Astrocyte (in vitro differentiated cells and primary cell): ENCODE data around the gene ISCA1. TPM values are rescaled to one million over a fixed set of nuclear protein-coding genes. Genes with fewer than 3 reads are reported as not detected.

ENCODE experiments used
- DNase-seq: peaks from one replicate; pipeline ENCODE4 v3.0.0-alpha.2; 2010; ENCODE audit warnings: low read depth
- FAIRE-seq: peaks from 2 replicates; lab custom pipeline; 2011; peaks lifted over from hg19 to GRCh38; lab: Jason Lieb, UNC
- H2AFZ ChIP-seq: 2 replicates; pipeline ENCODE4 v1.6.0; 2012; ENCODE audit warnings: low read depth, low read length, inconsistent platforms
- H3K27ac ChIP-seq: 2 replicates; pipeline ENCODE4 v1.5.1; 2011; ENCODE audit warnings: low read depth, low read length, inconsistent platforms
- H3K27me3 ChIP-seq: 2 replicates; pipeline ENCODE4 v1.6.0; 2011; ENCODE audit warnings: low read length, inconsistent platforms; ENCODE audit not compliant: insufficient read depth
- H3K36me3 ChIP-seq: 2 replicates; pipeline ENCODE4 v1.5.1; 2011; ENCODE audit warnings: low read length, inconsistent platforms; ENCODE audit not compliant: insufficient read depth
- H3K4me1 ChIP-seq: 2 replicates; pipeline ENCODE4 v1.5.1; 2011; ENCODE audit warnings: low read length, inconsistent platforms; ENCODE audit not compliant: insufficient read depth
- H3K4me2 ChIP-seq: 2 replicates; pipeline ENCODE4 v1.6.0; 2012; ENCODE audit warnings: low read length, inconsistent platforms
- H3K4me3 ChIP-seq: 2 replicates; pipeline ENCODE4 v1.5.1; 2011; ENCODE audit warnings: low read depth, mild to moderate bottlenecking, low read length, inconsistent platforms; ENCODE audit not compliant: insufficient read depth
- H3K79me2 ChIP-seq: 2 replicates; pipeline ENCODE4 v1.6.0; 2012; ENCODE audit warnings: mild to moderate bottlenecking, low read length, inconsistent platforms; ENCODE audit not compliant: insufficient read depth
- H3K9ac ChIP-seq: 2 replicates; pipeline ENCODE4 v1.6.0; 2012; ENCODE audit warnings: mild to moderate bottlenecking, low read length, inconsistent platforms
- H3K9me3 ChIP-seq: 2 replicates; pipeline ENCODE4 v1.5.1; 2012; ENCODE audit warnings: low read depth, mild to moderate bottlenecking, low read length, inconsistent platforms; ENCODE audit not compliant: insufficient read depth
- H4K20me1 ChIP-seq: 2 replicates; pipeline ENCODE4 v1.6.0; 2012; ENCODE audit warnings: low read length, inconsistent platforms; ENCODE audit not compliant: insufficient read depth
- H3K27ac Mint-ChIP-seq: one replicate; pipeline ENCODE4 v1.8.0; 2021; ENCODE audit warnings: mild to moderate bottlenecking, mixed read lengths; ENCODE audit not compliant: unreplicated experiment
- H3K27me3 Mint-ChIP-seq: one replicate; pipeline ENCODE4 v1.8.0; 2021; ENCODE audit warnings: low read depth, mixed read lengths; ENCODE audit not compliant: unreplicated experiment
- H3K36me3 Mint-ChIP-seq: one replicate; pipeline ENCODE4 v1.8.0; 2021; ENCODE audit warnings: low read depth, mixed read lengths; ENCODE audit not compliant: unreplicated experiment
- H3K4me1 Mint-ChIP-seq: one replicate; pipeline ENCODE4 v1.8.0; 2021; ENCODE audit warnings: low read depth, mixed read lengths; ENCODE audit not compliant: unreplicated experiment
- H3K4me3 Mint-ChIP-seq: one replicate; pipeline ENCODE4 v1.8.0; 2021; ENCODE audit warnings: mild to moderate bottlenecking, moderate library complexity, mixed read lengths; ENCODE audit not compliant: unreplicated experiment
- H3K9me3 Mint-ChIP-seq: one replicate; pipeline ENCODE4 v1.8.0; 2021; ENCODE audit warnings: mild to moderate bottlenecking, mixed read lengths; ENCODE audit not compliant: unreplicated experiment
- CTCF ChIP-seq: IDR thresholded peaks from 2 replicates; pipeline ENCODE4 v1.5.1; 2011; ENCODE audit warnings: low read depth, mild to moderate bottlenecking, inconsistent platforms, low read length, moderate library complexity; ENCODE audit not compliant: insufficient read depth
- EZH2 ChIP-seq: IDR thresholded peaks from 2 replicates; pipeline ENCODE4 v1.6.1; 2012; ENCODE audit warnings: mild to moderate bottlenecking, low read length, inconsistent platforms; ENCODE audit not compliant: insufficient read depth
- total RNA-seq: library from RNA; stranded (reverse); gene quantifications from 2 replicates; pipeline ENCODE4 v1.2.1, GENCODE V29; 2021

ISCA1 gene
- total RNA-seq, 1 donor from 2014 or later = 30.6 TPM

GRCh38 chr9:86263876-86264275, 18.5 kb downstream of the ISCA1 start:
- Histone ChIP-seq H3K27ac (no peak overlapping the region), H3K4me1 (no peaks in the 10 kb centered on the region), H3K4me3 (no peak overlapping the region), H3K36me3 (no peaks in the 10 kb centered on the region), H3K27me3 (no peaks in the 10 kb centered on the region), H3K9me3 (no peaks in the 10 kb centered on the region), H2AFZ (no peak overlapping the region), H4K20me1 (peaks cover 3% of the 10 kb centered on the region), H3K9ac (no peak overlapping the region), H3K4me2 (no peak overlapping the region), H3K79me2 (no peaks in the 10 kb centered on the region)
- H3K27me3 Mint-ChIP-seq = no peaks in the 10 kb centered on the region
- no peak overlapping the region for H3K4me3 Mint-ChIP-seq
- FAIRE-seq = no peak
- no peak for DNase-seq
- TF ChIP-seq EZH2 (no peak), CTCF (no peak)
- no peak overlapping the region for H3K27ac Mint-ChIP-seq
- H3K4me1 Mint-ChIP-seq = peaks cover 2% of the 10 kb centered on the region
- H3K9me3 Mint-ChIP-seq = no peaks in the 10 kb centered on the region
- peaks cover 12% of the 10 kb centered on the region for H3K36me3 Mint-ChIP-seq

- no peaks in the 10 kb centered on the region for H3K4me1 ChIP-seq
- H3K4me3 Mint-ChIP-seq = no peak overlapping the region
- H3K27me3 Mint-ChIP-seq = no peaks in the 10 kb centered on the region
- no peak overlapping the region for H3K4me2 ChIP-seq
- TF ChIP-seq EZH2 = no peak
- no peaks in the 10 kb centered on the region for H3K9me3 ChIP-seq
- no peak overlapping the region for H3K27ac ChIP-seq
- no peak for DNase-seq
- peaks cover 12% of the 10 kb centered on the region for H3K36me3 Mint-ChIP-seq
- H3K4me3 ChIP-seq = no peak overlapping the region
- no peak for FAIRE-seq
- H3K27me3 ChIP-seq = no peaks in the 10 kb centered on the region
- H2AFZ ChIP-seq = no peak overlapping the region
- no peak overlapping the region for H3K9ac ChIP-seq
- H3K79me2 ChIP-seq = no peaks in the 10 kb centered on the region
- no peaks in the 10 kb centered on the region for H4K20me1 ChIP-seq
- peaks cover 2% of the 10 kb centered on the region for H3K4me1 Mint-ChIP-seq
- H3K9me3 Mint-ChIP-seq = no peaks in the 10 kb centered on the region
- H3K36me3 ChIP-seq = no peaks in the 10 kb centered on the region
- no peak overlapping the region for H3K27ac Mint-ChIP-seq
Measured at GRCh38 chr9:86262492-86262891, 19.8 kb downstream of the ISCA1 start.

GRCh38 chr9:86259557-86259956, 22.8 kb downstream of the ISCA1 start, which contains the start of gene C9orf153:
C9orf153 (minus strand) TSS chr9:86259657; CDS start chr9:86229603, 30,054 bp downstream.
- Histone ChIP-seq H3K4me1 (no peaks in the 10 kb centered on the region), H3K9ac (no peak within 1 kb of the TSS), H3K27ac (no peak within 1 kb of the TSS), H3K4me2 (no peak within 1 kb of the TSS), H3K9me3 (no peaks in the 10 kb centered on the region), H4K20me1 (no peaks in the 10 kb centered on the region), H3K36me3 (no peaks in the 10 kb centered on the region), H3K79me2 (no peaks in the 10 kb centered on the region), H3K4me3 (no peak within 1 kb of the TSS), H2AFZ (no peak within 1 kb of the TSS), H3K27me3 (no peaks in the 10 kb centered on the region)
- no peak within 1 kb of the TSS for H3K4me3 Mint-ChIP-seq
- no peaks in the 10 kb centered on the region for H3K27me3 Mint-ChIP-seq
- H3K36me3 Mint-ChIP-seq = peaks cover 10% of the 10 kb centered on the region
- no peaks in the 10 kb centered on the region for H3K9me3 Mint-ChIP-seq
- DNase-seq (no peak), FAIRE-seq (no peak)
- TF ChIP-seq EZH2 (no peak), CTCF (no peak)
- no peak within 1 kb of the TSS for H3K27ac Mint-ChIP-seq
- H3K4me1 Mint-ChIP-seq = no peaks in the 10 kb centered on the region
